D721Med (cell line): ENCODE measurements around the gene DUSP9.
A peak's percentile ranks its signal among the peaks of the same experiment; 100 is the strongest.

Source experiments
- DNase-seq: peaks from one replicate; pipeline ENCODE4 v3.0.0; 2011; ENCODE audit warnings: low spot score; ENCODE audit not compliant: insufficient read length
- FAIRE-seq: peaks from 2 replicates; lab custom pipeline; 2011; peaks lifted over from hg19 to GRCh38; lab: Jason Lieb, UNC
- TF ChIP-seq, protein P1 (sequence below): IDR thresholded peaks from 2 replicates; pipeline ENCODE4 v1.5.1; 2012; ENCODE audit warnings: mild to moderate bottlenecking, control low read depth; ENCODE audit not compliant: insufficient read depth; ENCODE audit errors: missing control alignments

Gene DUSP9

GRCh38 chrX:153685751-153686696, 39.0 kb downstream of the DUSP9 start:
- FAIRE-seq (no peak), DNase-seq (no peak)
- TF ChIP-seq, protein P1, sequence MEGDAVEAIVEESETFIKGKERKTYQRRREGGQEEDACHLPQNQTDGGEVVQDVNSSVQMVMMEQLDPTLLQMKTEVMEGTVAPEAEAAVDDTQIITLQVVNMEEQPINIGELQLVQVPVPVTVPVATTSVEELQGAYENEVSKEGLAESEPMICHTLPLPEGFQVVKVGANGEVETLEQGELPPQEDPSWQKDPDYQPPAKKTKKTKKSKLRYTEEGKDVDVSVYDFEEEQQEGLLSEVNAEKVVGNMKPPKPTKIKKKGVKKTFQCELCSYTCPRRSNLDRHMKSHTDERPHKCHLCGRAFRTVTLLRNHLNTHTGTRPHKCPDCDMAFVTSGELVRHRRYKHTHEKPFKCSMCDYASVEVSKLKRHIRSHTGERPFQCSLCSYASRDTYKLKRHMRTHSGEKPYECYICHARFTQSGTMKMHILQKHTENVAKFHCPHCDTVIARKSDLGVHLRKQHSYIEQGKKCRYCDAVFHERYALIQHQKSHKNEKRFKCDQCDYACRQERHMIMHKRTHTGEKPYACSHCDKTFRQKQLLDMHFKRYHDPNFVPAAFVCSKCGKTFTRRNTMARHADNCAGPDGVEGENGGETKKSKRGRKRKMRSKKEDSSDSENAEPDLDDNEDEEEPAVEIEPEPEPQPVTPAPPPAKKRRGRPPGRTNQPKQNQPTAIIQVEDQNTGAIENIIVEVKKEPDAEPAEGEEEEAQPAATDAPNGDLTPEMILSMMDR, result no peak

- FAIRE-seq (no peak), DNase-seq (no peak)
- TF ChIP-seq, protein P1, result no peak
Measured at GRCh38 chrX:153686711-153687110, 39.7 kb downstream of the DUSP9 start.

DNA sequence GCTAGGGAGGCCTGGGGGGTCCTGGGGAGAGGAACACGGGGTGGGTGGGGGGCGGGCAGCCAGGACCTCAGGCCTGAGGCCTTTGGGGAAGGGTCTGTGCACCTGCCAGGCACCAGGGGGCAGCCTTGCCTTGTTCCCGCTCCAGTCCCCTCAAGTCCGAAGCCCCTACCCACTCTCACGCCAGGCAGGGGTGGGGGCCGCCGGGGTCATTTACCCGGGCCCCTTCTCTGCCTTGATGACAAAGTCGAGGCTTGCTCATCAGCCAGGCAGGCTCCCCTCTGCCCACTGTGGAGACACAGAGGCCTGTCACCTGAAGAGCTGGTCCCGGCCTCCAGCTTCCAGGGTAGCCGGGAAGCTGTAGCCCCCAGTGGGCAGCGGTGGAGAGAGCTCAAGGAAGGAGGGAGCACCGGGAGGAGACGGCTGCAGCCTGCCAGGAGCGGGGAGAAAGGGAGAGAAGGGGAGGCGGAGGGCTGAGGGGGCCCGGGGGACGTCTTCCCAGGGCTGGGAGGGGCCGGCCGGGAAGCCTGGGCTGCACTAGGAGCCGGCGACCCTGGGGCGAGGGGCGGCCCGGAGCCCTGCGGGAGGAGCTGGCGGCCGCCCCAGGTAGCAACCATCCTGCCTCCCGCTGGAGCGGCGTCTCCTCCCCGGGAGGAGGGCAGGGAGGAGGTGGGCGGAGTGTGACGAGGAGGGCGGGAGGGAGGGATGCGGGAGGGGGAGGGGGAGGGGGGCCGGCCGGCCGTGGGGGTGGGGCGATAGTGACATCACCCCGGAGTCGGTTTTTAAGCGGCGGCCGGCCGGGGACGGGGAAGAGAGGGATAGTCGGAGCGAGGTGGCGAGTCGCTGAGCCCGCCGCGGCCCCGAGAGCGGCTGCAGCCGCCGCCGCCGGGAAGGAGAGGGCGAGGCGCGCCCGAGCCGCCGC, 40.4 kb downstream of the DUSP9 start, which contains the start of gene SLC6A8:
Gene SLC6A8 (plus strand): TSS at position 806 of the 919 bp plus-strand sequence. CDS start 649 bp downstream, outside the sequence.
- no peak for FAIRE-seq
- no peak for DNase-seq
- TF ChIP-seq, protein P1, result peak; percentile 24

GRCh38 chrX:153688071-153688470, 41.1 kb downstream of the DUSP9 start:
- FAIRE-seq (no peak), DNase-seq (no peak)
- TF ChIP-seq, protein P1, result no peak

GRCh38 chrX:153688506-153688905, 41.5 kb downstream of the DUSP9 start:
- FAIRE-seq, result no peak
- no peak for DNase-seq
- TF ChIP-seq, protein P1, result no peak

DNA sequence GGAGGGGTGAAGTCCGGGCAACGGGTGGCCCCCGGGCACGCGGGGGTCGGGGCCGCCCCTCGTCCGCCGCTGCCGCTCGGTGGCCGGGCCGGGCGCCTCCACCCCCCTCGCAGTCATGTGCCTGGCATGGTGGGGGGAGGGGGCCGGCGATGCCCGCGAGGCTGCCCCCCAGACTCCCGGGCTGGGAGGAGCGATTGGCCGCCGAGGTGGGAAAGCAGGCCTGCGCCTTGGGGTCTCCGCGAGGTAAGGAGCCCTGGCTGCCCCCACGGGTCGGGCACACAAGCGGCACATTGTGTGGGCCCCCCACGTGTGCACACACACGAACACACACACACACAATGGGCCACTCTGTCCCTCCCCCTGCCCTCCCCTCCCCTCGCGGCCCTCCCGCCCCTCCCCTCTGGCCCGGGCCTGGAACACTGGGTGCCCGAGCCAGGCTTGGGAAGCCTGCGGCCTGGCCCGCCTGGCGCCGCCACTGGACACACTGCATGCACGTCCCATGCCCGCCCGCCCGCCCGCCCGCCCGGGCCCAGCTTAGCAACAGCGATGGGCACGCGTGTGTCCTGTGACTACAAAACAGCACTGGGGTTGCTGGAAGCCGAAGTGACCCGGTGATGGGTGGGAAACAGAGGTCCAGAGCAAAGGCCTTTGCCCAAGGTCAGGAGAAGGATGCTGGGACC, 42.0 kb downstream of the DUSP9 start:
- no peak for DNase-seq
- no peak for FAIRE-seq
- TF ChIP-seq, protein P1, result no peak
